22Rv1 (cell line): ENCODE results near the gene STAC3.

ENCODE experiments used
- ZFX ChIP-seq: fragments of 450-650 bp; IDR thresholded peaks from 2 replicates; pipeline ENCODE4 v1.6.1; 2017; ENCODE audit warnings: antibody characterized with exemption, borderline replicate concordance
- TF ChIP-seq, protein P1 (sequence below): fragments of 450-650 bp; IDR thresholded peaks from 2 replicates; pipeline ENCODE4 v1.5.1; 2017; ENCODE audit warnings: mild to moderate bottlenecking

- TF ChIP-seq, protein P1, sequence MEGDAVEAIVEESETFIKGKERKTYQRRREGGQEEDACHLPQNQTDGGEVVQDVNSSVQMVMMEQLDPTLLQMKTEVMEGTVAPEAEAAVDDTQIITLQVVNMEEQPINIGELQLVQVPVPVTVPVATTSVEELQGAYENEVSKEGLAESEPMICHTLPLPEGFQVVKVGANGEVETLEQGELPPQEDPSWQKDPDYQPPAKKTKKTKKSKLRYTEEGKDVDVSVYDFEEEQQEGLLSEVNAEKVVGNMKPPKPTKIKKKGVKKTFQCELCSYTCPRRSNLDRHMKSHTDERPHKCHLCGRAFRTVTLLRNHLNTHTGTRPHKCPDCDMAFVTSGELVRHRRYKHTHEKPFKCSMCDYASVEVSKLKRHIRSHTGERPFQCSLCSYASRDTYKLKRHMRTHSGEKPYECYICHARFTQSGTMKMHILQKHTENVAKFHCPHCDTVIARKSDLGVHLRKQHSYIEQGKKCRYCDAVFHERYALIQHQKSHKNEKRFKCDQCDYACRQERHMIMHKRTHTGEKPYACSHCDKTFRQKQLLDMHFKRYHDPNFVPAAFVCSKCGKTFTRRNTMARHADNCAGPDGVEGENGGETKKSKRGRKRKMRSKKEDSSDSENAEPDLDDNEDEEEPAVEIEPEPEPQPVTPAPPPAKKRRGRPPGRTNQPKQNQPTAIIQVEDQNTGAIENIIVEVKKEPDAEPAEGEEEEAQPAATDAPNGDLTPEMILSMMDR: no peak
- TF ChIP-seq ZFX: no peak
These were observed 40.5 kb downstream of the STAC3 start for GRCh38 chr12:57210461-57210860.
